Activated CD4-positive, alpha-beta T cell treated with anti-CD3 and anti-CD28 coated beads, Interleukin-2, amount 50 U/mL, for 16 hours (primary cell): Measurements from ENCODE around the gene GPR85.
"Not testable (repeated sequence)": the region's sequence is repeated elsewhere in the genome, so short reads cannot be mapped to it uniquely, and the experiment has no call there.

ENCODE experiments used
- DNase-seq: peaks from one replicate; pipeline ENCODE4 v3.0.0-alpha.2; 2020

Gene GPR85

GRCh38 chr7:113083816-113084495, 2.7 kb downstream of the GPR85 start:
- DNase-seq: no peak

GRCh38 chr7:113083132-113083815, 3.4 kb downstream of the GPR85 start:
- DNase-seq: no peak

GRCh38 chr7:113078331-113078730, 8.3 kb downstream of the GPR85 start:
- no peak for DNase-seq

- no peak for DNase-seq
These were observed 9.9 kb downstream of the GPR85 start for GRCh38 chr7:113076703-113077102.

DNA sequence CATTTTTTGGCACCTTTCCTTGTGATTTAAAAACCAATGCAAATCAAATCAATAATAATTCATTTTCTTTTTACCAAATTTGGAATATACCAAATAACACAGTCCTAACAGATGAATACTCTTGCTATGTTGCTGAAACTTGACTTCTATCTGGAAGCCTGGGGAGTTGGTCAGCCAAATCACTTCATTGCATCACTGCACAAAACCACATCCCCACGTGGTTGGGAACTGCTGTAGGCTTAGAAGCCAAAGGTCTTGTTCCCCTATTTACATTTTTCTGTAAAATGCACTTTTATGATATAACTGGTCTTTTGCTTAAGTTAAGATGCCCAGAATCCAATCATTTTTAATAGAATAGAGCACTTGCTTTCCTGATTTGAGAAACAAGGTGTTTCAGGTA, 15.2 kb downstream of the GPR85 start:
- no peak for DNase-seq

- no peak for DNase-seq
These were observed 24.1 kb downstream of the GPR85 start for GRCh38 chr7:113062499-113062898.

GRCh38 chr7:113060100-113060499, 26.5 kb downstream of the GPR85 start:
- no peak for DNase-seq

GRCh38 chr7:113054938-113055337, 31.7 kb downstream of the GPR85 start:
- DNase-seq: no peak

GRCh38 chr7:113054272-113054671, 32.4 kb downstream of the GPR85 start:
- DNase-seq: not testable (repeated sequence)

DNA sequence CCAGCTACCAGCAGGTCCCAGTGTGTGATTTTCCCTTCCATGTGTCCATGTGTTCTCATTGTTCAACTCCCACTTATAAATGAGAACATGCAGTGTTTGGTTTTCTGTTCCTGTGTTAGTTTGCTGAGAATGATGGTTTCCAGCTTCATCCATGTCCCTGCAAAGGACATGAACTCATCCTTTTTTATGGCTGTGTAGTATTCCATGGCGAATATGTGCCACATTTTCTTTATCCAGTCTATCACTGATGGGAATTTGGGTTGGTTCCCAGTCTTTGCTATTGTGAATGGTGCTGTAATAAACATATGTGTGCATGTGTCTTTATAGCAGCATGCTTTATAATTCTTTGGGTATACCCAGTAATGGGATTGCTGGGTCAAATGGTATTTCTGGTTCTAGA, 37.4 kb downstream of the GPR85 start:
- DNase-seq: not testable (repeated sequence)

GRCh38 chr7:113046453-113046852, 40.2 kb downstream of the GPR85 start:
- no peak for DNase-seq

DNA sequence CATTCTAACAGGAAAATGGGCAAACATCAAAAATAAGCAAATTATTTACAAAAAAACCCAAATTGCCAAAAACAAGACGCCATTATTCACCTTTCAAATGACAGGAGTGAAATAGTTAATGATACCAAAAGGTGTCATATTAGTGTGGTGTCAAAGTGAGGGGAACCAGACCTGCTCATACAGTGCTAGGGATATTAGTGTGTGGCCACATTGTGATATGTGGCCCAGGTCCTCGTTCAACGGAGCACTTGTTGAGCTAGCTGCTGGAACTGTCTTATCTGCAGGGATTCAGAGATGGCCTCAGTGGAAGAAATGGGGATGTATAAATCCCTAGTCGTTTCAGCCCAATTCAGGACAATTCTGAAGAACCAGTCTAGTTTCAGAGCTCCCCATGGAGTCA, 41.2 kb downstream of the GPR85 start:
- no peak for DNase-seq

DNA sequence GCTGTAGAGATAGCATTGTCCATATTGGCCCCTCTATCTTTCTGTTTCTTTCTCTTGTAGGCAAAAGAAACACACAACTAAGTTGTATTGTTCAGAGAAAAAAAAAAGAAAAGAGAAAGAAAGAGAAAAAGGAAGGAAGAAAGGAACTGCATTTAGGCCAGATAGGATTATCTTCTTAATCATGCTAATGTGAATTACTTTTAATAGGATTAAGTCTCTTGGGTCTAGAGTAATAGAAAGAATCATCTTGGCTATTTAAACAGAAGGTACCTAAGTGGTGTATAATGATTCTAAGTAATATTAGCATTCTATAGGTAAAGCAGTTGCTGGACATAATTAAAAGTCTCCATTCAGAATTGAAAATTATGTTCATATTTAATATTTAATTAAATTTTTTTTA, 42.2 kb downstream of the GPR85 start:
- DNase-seq: no peak

DNA sequence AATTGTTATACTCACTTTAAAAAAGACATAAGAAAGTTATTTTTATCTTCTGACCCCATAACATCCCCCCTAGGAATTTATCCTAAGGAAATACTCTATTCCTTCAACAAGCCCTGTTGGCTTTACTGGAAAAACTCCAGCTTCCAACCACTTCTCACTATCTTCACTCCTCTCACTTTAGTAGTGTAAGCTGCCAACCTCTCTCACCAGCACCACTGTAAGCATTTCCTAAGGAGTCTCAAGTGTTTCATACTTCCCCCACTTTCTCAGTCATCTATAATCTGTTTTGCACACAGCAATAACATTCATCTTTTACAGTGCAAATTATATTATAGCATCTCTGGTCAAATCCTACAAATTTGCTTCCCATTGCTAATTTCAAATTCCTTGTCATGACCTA, 45.8 kb downstream of the GPR85 start:
- no peak for DNase-seq

GRCh38 chr7:113033959-113034358, 52.7 kb downstream of the GPR85 start:
- no peak for DNase-seq
